ENCODE results near the gene ELMOD1. TPM values are rescaled to one million over a fixed set of nuclear protein-coding genes. Genes with fewer than 3 reads are reported as not detected.

Gene ELMOD1
- total RNA-seq, 2 experiments from 2014 or later: not detected

DNA sequence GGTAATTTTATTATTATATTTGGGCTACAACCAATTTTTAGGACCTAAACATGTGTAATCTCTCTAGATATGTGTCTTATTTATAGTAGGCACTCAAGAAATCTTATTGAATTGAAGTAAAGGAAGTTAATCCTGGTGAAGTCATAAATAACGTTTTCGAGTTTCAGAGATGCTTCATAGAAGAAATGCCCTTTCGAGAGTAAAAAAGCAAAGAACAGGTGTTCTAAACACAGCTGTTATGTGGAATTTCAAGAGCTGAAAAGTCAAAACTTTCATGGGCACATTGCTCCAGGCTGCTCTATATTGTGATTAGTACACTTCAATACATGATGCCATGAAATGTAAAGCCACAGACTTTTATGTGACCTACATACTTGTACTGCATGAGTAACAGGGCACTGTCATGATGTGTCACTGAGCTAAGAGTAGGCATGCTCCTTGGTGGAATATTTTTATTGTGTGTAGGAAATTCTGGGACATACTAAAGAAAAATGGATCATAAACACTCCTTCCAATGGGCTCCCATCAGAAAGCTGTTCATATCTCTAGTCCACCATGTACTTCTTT is 7.2 kb upstream of the ELMOD1 start:
- peaks cover 5% of the 10 kb centered on the region for H3K9me3 Mint-ChIP-seq (ENCODE audit: low read depth)
- ATAC-seq (peak; percentile 65), DNase-seq (no peak)
- intact Hi-C loops (cut with DNase I, micrococcal nuclease): no loop called here
- ChIA-PET CTCF (interaction anchor here (0.6 to 1.5 kb wide), 6 partner anchors 7 to 428 kb away, joined by 3 to 6 read pairs (median 4); no protein-coding TSS in a partner anchor), POLR2A (no interaction called here)
- H3K4me1 Mint-ChIP-seq: no peaks in the 10 kb centered on the region
- H3K27ac Mint-ChIP-seq: no peak overlapping the region
- no peaks in the 10 kb centered on the region for H3K36me3 Mint-ChIP-seq (ENCODE audit: low read depth)
- no peak overlapping the region for H3K4me3 Mint-ChIP-seq
- H3K27me3 Mint-ChIP-seq: peaks cover 38% of the 10 kb centered on the region

DNA sequence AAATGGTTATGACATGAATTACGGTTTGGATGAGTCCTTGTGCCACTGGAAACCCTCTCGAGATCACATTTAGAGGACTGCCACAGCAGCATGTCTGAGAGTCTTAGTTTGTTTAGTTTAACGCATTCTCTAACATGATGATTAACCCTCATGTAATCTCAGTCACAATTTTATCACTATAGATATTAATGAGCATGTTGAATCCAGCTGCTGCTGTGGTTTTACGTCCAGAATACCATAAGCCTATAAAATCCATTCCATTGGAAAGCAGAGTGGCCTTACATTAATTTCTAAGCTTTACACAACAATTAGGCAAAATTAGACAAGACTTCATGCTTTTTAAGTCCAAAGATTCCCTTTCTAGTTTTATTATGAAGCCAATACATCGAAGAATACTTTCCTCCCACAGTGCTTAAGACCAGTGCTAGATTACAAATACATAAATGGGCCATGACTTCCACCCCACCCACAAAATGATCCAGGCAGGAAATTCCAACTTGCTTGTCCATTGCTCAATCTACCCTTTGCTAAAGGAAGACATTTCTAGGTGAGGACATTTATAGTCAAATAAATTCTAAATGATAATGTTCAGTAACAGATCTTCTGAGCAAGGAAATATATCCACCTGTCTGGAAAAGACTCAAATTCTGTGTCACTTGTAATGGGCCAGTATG is 3.5 kb upstream of the ELMOD1 start:
- intact Hi-C loops (cut with DNase I, micrococcal nuclease): no loop called here
- Mint-ChIP-seq H3K4me1 (peaks cover 15% of the 10 kb centered on the region), H3K27me3 (peaks cover 56% of the 10 kb centered on the region), H3K9me3 (ENCODE audit: low read depth) (no peaks in the 10 kb centered on the region), H3K27ac (no peak overlapping the region), H3K4me3 (no peak overlapping the region), H3K36me3 (ENCODE audit: low read depth) (no peaks in the 10 kb centered on the region)
- POLR2A ChIA-PET: no interaction called here
- CTCF ChIA-PET: interaction anchor here (1.6 kb wide), 1 partner anchor 21 kb away, joined by 3 read pairs; no protein-coding TSS in a partner anchor
- DNase-seq (no peak), ATAC-seq (no peak)

DNA sequence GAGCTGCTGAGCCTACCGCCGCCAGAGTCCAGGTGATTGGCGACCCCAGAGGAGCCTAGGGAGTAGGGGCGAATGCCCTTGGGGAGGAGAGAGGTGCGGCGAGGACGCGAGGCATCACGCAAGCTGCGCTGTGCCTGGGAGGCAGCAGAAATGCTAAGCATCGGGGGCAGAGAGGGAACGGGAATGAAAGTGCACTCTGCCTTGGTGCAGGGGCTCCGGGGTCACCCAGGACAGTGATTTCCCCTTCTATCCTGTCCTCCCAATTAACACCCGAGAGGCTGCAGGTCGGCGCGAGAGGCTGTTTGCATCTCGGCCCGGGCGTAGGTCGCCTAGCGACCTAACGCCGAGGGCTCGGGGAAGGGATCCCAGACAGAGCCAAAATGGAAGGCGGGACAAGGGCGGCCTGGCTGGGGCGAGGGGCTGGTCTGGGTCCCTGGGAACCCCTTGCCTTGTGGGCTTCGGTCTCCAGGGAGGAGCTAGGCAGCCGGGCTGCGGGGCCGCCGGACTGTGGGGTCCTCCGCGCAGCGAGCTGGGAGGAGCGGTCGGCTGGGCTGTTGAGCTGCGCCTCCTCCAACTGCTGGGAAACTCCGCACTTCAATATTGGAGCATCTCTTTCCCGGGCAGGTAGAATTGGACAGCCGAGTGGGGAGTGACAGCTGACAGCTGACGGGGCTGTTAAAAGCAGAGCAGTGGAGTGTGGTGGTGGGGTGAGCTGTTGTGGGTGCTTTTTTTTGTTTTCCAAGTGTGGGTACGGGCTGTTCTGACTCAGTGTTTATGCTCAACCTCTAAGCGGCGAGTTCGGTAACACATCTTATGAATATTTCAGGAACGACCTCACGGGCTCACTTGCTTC is 657 bp downstream of the ELMOD1 start:
- H3K27ac Mint-ChIP-seq: peak overlapping the region; percentile 19
- ChIA-PET CTCF (interaction anchor here (0.7 to 1.0 kb wide), 2 partner anchors 24 to 709 kb away, joined by 3 to 5 read pairs; no protein-coding TSS in a partner anchor), POLR2A (no interaction called here)
- H3K4me3 Mint-ChIP-seq: peak overlapping the region; percentile 73
- no peaks in the 10 kb centered on the region for H3K36me3 Mint-ChIP-seq (ENCODE audit: low read depth)
- no peaks in the 10 kb centered on the region for H3K9me3 Mint-ChIP-seq (ENCODE audit: low read depth)
- peaks cover 19% of the 10 kb centered on the region for H3K4me1 Mint-ChIP-seq
- intact Hi-C loops (cut with DNase I, micrococcal nuclease): loop anchor here (1.0 to 5.0 kb wide), 3 partner anchors 26 to 251 kb away; partner anchors contain the start of gene ALKBH8 (in 1 of the 2)
- DNase-seq: peak; percentile 73
- peaks cover 64% of the 10 kb centered on the region for H3K27me3 Mint-ChIP-seq
- peak; percentile 88 for ATAC-seq

DNA sequence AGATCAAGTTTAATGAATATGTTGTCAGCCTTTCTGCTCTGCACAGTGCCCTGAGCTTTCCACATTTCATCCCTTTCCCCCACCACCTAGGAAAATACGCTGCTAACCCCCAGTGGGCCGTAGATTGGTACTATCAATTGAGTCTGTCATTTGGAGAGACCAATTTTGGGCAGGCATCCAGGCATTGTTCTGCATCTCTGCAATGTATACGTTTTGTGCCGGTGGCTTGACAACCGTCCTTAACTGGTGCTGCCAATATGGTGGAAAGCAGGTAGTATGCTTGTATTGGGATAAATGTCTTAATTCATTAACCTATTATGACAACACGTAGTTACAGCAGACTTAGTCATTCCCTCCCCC is 1.3 kb downstream of the ELMOD1 start:
- ChIA-PET CTCF (interaction anchor here (0.7 to 1.0 kb wide), 2 partner anchors 25 to 708 kb away, joined by 3 to 5 read pairs; no protein-coding TSS in a partner anchor), POLR2A (no interaction called here)
- intact Hi-C loops (cut with DNase I, micrococcal nuclease): loop anchor here (1.0 to 5.0 kb wide), 3 partner anchors 27 to 250 kb away; partner anchors contain the start of gene ALKBH8 (in 1 of the 2)
- no peaks in the 10 kb centered on the region for H3K9me3 Mint-ChIP-seq (ENCODE audit: low read depth)
- peaks cover 19% of the 10 kb centered on the region for H3K4me1 Mint-ChIP-seq
- no peak for DNase-seq
- no peaks in the 10 kb centered on the region for H3K36me3 Mint-ChIP-seq (ENCODE audit: low read depth)
- H3K4me3 Mint-ChIP-seq: peak overlapping the region; percentile 73
- H3K27ac Mint-ChIP-seq: no peak overlapping the region
- H3K27me3 Mint-ChIP-seq: peaks cover 65% of the 10 kb centered on the region
- ATAC-seq: peak; percentile 8

DNA sequence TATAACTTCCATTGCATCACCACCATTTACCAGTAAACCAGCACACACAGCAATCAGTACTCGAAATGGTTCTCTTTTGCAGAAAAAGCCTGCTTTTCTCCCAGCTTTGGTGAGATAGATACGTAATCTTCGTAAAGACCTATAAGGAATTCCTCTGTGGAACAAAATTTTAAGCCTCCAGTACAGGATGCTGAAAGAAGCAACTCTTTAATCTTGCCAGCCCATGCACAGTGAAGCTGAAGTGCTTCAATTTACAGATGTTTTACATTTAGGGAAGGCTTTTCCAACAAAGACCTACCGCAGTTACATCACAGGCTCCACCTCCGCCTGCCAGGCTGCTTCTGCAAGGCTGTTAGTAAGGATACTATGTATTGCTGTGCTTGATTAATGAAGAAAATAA is 1.9 kb downstream of the ELMOD1 start:
- DNase-seq (no peak), ATAC-seq (no peak)
- H3K27me3 Mint-ChIP-seq: peaks cover 63% of the 10 kb centered on the region
- H3K4me3 Mint-ChIP-seq: no peak overlapping the region
- no peaks in the 10 kb centered on the region for H3K36me3 Mint-ChIP-seq (ENCODE audit: low read depth)
- CTCF ChIA-PET: interaction anchor here (1.0 kb wide), 1 partner anchor 17 kb away, joined by 3 read pairs; no protein-coding TSS in a partner anchor
- H3K4me1 Mint-ChIP-seq: peaks cover 19% of the 10 kb centered on the region
- no peaks in the 10 kb centered on the region for H3K9me3 Mint-ChIP-seq (ENCODE audit: low read depth)
- POLR2A ChIA-PET: no interaction called here
- no peak overlapping the region for H3K27ac Mint-ChIP-seq
- intact Hi-C loops (cut with DNase I, micrococcal nuclease): loop anchor here (1.0 to 5.0 kb wide), 3 partner anchors 28 to 249 kb away; partner anchors contain the start of gene ALKBH8 (in 1 of the 2)

DNA sequence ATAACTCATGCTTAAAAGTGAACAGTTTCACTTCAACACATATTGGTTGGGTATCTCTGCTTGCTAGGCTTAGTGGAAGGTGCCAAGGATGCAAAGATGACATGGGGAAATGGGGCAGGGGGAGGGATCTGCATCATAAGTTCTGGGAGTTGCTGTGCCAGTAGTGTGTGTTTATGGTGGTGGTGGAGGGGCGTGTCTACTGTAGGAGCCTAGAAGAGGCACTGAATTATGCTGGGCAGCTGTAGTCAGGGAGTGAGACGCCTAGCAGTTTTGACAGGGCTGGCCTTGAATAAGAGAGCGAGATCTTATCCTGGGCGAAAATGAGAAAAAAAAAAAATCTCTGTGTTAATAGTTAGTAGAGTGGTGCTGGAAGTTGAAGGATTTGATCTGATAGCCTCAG is 3.0 kb downstream of the ELMOD1 start:
- ChIA-PET POLR2A (no interaction called here), CTCF (interaction anchor here (0.8 kb wide), 1 partner anchor 95 kb away, joined by 4 read pairs; no protein-coding TSS in a partner anchor)
- Mint-ChIP-seq H3K4me1 (peaks cover 19% of the 10 kb centered on the region), H3K27me3 (peaks cover 61% of the 10 kb centered on the region), H3K27ac (no peak overlapping the region), H3K36me3 (ENCODE audit: low read depth) (no peaks in the 10 kb centered on the region), H3K4me3 (no peak overlapping the region), H3K9me3 (ENCODE audit: low read depth) (no peaks in the 10 kb centered on the region)
- DNase-seq (no peak), ATAC-seq (no peak)
- intact Hi-C loops (cut with DNase I, micrococcal nuclease): loop anchor here (5.0 kb wide), 2 partner anchors 47 to 248 kb away; no protein-coding TSS in a partner anchor

DNA sequence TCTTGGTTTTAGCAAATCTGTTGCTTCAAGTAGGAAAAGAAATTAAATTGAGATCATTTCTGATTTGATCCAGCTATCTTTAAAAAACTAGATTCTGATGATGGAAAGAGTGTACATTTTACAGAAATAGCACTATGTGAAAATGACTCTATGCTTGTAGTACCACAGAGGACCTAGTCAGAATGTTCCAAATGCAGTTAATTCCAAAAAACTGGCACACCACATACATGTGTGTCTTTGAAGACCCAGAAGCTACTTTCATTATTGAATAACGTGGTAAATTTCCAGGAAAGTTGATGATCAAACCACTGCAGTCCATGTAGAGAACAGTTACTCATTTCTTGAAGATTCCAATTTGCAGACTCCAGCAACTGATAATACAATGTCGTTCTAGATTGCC is 3.8 kb downstream of the ELMOD1 start:
- intact Hi-C loops (cut with DNase I, micrococcal nuclease): loop anchor here (5.0 kb wide), 2 partner anchors 47 to 248 kb away; no protein-coding TSS in a partner anchor
- Mint-ChIP-seq H3K4me3 (no peak overlapping the region), H3K27me3 (peaks cover 55% of the 10 kb centered on the region), H3K36me3 (ENCODE audit: low read depth) (no peaks in the 10 kb centered on the region), H3K9me3 (ENCODE audit: low read depth) (no peaks in the 10 kb centered on the region), H3K4me1 (peaks cover 17% of the 10 kb centered on the region), H3K27ac (no peak overlapping the region)
- ChIA-PET CTCF (no interaction called here), POLR2A (no interaction called here)
- ATAC-seq (no peak), DNase-seq (no peak)

DNA sequence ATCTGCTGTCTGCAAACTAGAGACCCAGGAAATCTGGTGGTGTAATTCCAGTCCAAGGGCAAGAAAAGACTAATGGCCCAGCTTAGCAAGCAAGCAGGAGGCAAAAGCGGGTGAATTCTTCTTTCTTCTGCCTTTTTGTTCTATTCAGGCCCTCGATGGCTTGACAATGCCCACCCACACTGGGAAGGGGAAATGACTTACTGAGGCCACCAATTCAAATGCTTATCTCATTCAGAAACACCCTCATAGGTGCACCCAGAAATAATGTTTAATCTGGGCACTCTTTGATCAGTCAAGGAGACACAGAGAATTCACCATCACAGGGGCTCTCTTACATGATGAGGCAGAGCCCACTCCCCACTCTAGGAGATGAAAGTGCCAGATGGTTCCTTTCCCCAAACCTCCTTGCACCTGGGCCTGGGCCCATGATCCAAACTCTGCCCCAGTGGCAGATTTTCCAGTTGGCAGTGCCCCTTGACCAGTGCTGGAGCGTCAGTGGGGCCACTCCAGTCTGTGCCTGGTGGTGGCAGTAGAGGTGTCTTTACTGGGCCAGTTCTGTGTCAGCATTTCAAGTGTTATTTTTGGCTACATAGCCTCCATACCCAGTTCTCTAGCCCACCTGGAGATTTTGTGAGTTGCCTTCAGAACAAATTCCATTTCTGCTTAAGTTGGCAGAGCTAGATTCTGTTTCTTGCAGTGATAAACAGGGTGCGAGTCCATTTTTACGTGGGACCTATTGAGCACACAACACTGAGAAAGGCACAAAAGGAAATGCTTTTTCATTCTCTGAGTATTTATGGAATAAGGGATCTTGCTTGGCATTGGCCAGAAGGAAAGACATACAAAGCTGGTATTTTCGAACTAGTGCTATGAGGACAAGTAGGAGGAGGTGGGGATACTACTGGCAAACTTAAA is 7.5 kb downstream of the ELMOD1 start:
- peak; percentile 74 for ATAC-seq
- no peaks in the 10 kb centered on the region for H3K36me3 Mint-ChIP-seq (ENCODE audit: low read depth)
- H3K4me1 Mint-ChIP-seq: no peaks in the 10 kb centered on the region
- H3K27me3 Mint-ChIP-seq: peaks cover 49% of the 10 kb centered on the region
- H3K4me3 Mint-ChIP-seq: no peak overlapping the region
- peak; percentile 44 for DNase-seq
- H3K27ac Mint-ChIP-seq: no peak overlapping the region
- CTCF ChIA-PET: no interaction called here
- intact Hi-C loops (cut with DNase I, micrococcal nuclease): no loop called here
- H3K9me3 Mint-ChIP-seq (ENCODE audit: low read depth): no peaks in the 10 kb centered on the region
- POLR2A ChIA-PET: no interaction called here

DNA sequence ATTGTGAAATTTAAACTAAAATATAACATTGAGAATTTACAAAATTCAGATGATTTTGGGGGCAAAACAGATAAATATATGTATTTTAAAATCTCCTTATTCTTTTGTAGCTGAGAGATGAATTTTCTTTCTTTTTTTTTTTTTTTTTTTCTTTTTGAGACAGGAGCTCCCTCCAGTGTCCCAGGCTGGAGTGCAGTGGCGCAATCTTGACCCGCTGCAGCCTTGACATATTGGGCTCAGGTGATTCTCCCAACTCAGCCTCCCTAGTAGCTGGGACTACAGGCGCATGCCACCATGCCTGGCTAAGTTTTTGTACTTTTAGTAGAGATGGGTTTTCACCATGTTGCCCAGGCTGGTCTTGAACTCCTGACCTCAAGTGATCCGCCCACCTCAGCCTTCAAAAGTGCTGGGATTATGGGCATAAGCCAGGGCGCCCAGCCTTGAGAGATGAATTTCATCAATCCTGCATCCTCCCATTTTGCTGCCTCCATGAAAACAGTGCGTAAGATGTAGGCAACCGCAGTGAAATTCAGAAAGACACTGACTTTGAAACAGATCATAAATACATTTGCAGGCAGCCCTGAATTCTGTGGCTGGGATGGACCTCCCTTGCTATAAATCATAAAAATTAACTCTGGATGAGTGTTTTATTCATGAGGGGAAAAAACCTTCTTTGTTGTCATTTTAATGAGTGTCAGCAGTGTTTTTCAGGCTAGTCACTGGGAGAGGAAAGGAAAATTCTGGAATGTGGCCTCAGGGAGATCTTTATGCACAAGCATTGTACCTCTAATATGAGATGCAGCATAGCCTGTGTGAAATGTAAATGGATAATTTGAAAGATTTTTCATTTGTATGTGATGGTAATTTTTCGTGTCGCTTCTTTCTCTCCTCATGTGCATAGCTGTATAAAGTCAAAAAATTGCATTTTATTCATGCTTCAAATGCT is 14.4 kb downstream of the ELMOD1 start:
- no peak overlapping the region for H3K27ac Mint-ChIP-seq
- ChIA-PET POLR2A (no interaction called here), CTCF (interaction anchor here (0.9 to 2.3 kb wide), 3 partner anchors 38 to 42 kb away, joined by 3 to 5 read pairs (median 3); partner anchors contain the start of gene ALKBH8)
- DNase-seq: no peak
- no peaks in the 10 kb centered on the region for H3K36me3 Mint-ChIP-seq (ENCODE audit: low read depth)
- ATAC-seq: no peak
- intact Hi-C loops (cut with DNase I, micrococcal nuclease): no loop called here
- no peak overlapping the region for H3K4me3 Mint-ChIP-seq
- no peaks in the 10 kb centered on the region for H3K4me1 Mint-ChIP-seq
- peaks cover 53% of the 10 kb centered on the region for H3K27me3 Mint-ChIP-seq
- H3K9me3 Mint-ChIP-seq (ENCODE audit: low read depth): no peaks in the 10 kb centered on the region

DNA sequence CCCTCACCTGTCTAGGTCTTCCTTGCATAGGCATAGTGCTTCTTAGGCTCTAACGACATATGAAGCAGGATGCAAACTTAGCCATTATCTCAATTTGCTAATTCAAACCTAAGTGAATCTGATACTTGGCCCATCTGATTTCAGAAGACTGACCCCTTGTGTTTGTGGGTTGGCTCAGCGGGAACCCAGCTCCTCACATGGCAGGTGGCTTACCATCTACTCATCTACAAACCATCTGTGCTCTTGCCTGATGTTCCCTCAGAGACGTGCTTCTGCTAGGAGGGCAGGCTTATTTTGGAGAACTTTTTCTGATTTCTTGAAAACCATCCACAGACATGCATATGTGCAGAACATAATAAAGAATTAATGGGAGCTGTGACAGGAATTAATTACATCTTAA is 15.2 kb downstream of the ELMOD1 start:
- H3K9me3 Mint-ChIP-seq (ENCODE audit: low read depth): no peaks in the 10 kb centered on the region
- ATAC-seq (no peak), DNase-seq (no peak)
- no peaks in the 10 kb centered on the region for H3K36me3 Mint-ChIP-seq (ENCODE audit: low read depth)
- intact Hi-C loops (cut with DNase I, micrococcal nuclease): no loop called here
- ChIA-PET CTCF (interaction anchor here (0.9 to 1.4 kb wide), 3 partner anchors 10 to 57 kb away, joined by 3 to 6 read pairs (median 3); partner anchors contain the start of gene ALKBH8), POLR2A (no interaction called here)
- no peaks in the 10 kb centered on the region for H3K4me1 Mint-ChIP-seq
- no peak overlapping the region for H3K27ac Mint-ChIP-seq
- H3K4me3 Mint-ChIP-seq: no peak overlapping the region
- H3K27me3 Mint-ChIP-seq: peaks cover 49% of the 10 kb centered on the region
